Loucy (cell line): ENCODE results near the gene TEP1.

Experiments used
- CTCF ChIP-seq: fragments of 200-600 bp; sonication (generic); conservative IDR thresholded peaks from 2 replicates; pipeline ENCODE4 v1.5.1; 2014; ENCODE audit warnings: mild to moderate bottlenecking, antibody characterized with exemption, low read length
- EZH2phosphoT487 ChIP-seq: fragments of 200-600 bp; IDR thresholded peaks from 2 replicates; pipeline ENCODE4 v1.6.1; 2018; ENCODE audit warnings: antibody characterized with exemption, mild to moderate bottlenecking, moderate library complexity, borderline replicate concordance

- TF ChIP-seq CTCF (no peak), EZH2phosphoT487 (no peak)
These were observed 83.9 kb downstream of the TEP1 start for GRCh38 chr14:20329355-20329754.
